HG03439 (cell line): Measurements from ENCODE around the gene CNTN4.

Experiments used
- ATAC-seq: cut with Tn5 transposase; IDR thresholded peaks from one replicate; pipeline ENCODE4 v1.9.1; 2021; ENCODE audit warnings: mild to moderate bottlenecking, moderate library complexity; ENCODE audit not compliant: unreplicated experiment

Gene CNTN4

GRCh38 chr3:2847062-2847841 lies 748.6 kb downstream of the CNTN4 start:
- ATAC-seq, result no peak

- no peak for ATAC-seq
Measured at GRCh38 chr3:2849092-2849491, 750.4 kb downstream of the CNTN4 start.

- no peak for ATAC-seq
Measured at GRCh38 chr3:2850701-2851100, 752.0 kb downstream of the CNTN4 start.

GRCh38 chr3:2851361-2851760 lies 752.7 kb downstream of the CNTN4 start:
- no peak for ATAC-seq

DNA sequence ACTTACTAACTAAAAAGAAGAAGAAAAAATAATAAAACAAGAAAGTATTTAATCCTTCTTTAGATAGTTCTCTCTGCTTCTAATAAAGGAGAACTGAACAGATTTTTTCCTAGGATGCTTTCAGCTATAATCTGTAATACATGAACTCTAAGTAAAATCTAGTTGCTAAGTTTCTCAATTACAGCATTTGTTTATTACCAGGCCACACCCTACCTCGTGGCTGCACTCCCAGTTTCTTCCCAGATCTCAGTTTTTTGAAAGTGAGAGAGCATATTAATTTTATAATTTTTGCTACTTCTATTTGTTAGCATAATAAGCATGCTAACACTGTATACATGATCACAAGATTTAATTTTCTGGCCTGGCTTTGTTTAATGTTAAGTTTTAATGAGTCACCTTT lies 753.2 kb downstream of the CNTN4 start:
- no peak for ATAC-seq

DNA sequence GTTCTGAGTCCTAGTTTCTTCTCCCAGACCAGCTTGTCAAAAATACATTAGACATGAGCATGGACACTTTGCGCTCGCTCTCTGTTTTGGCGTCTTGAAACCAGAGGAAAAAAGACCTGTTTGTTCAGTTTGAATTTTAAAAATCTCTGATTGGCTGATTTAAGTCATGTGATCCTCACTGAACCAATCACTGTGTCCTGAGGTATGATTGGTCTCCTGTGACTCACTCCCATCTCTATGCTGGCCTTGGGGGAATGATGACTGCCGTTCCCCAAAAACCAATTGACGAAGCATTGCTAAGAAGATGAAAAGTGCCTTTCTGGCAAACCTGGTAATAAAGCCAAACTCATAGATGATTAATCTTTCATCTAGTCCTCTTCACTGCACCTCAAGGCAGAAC lies 755.0 kb downstream of the CNTN4 start:
- ATAC-seq, result no peak

- no peak for ATAC-seq
Measured at GRCh38 chr3:2856138-2857133, 757.8 kb downstream of the CNTN4 start.

DNA sequence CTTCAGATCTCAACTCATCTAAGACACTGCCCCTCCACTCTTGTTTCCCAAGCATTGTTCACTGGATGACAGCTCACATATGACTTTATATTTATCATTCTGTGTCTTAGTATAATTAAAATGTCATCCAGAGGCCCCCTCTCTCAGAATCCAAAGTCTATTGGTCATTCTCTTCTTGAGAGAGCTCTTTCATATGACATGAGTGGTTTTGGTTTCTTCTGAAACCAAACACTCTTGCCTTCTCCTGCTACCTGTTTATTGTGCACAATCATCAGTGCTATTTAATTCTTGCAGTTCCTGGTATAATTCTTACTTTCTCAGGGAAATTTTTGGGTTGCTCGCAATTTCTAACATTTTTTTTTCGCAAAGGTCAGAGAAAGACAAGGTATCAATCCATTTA lies 762.0 kb downstream of the CNTN4 start:
- ATAC-seq, result no peak

DNA sequence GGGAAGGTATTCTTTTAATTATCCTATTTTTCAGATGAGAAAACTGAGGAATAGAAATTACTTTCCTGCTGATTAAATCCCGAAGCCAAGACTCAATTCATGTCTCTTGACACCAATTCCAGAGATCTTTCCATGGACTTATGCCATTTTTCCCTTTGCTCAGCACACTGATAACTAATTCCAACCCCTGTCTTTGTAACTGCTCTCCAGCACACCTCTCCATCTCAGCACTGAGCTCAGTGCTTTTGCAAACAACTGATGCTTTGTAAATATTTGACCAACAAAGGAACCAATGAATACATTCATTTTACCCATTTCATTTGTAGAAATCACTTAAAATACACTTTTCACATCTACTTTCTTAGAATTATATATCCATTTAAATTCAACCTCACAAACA lies 762.5 kb downstream of the CNTN4 start:
- no peak for ATAC-seq

DNA sequence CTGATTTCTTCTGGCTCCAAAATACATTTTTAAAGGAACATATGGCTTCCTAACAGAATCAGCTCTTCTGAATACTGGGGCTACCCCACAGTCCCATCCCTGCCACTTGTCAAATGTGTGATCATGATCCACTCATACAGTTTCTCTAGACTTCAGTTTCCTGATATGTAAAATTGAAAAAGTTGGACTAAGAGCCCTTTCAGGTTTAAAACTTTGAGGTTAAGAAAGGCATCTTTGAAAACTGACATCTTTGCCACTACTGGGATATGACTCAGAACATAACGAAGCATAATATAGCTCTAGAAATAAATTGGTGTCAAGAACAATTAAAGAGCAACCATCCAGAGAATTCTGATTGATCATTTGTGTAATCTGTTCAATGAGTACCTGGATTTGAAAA lies 763.3 kb downstream of the CNTN4 start:
- no peak for ATAC-seq

DNA sequence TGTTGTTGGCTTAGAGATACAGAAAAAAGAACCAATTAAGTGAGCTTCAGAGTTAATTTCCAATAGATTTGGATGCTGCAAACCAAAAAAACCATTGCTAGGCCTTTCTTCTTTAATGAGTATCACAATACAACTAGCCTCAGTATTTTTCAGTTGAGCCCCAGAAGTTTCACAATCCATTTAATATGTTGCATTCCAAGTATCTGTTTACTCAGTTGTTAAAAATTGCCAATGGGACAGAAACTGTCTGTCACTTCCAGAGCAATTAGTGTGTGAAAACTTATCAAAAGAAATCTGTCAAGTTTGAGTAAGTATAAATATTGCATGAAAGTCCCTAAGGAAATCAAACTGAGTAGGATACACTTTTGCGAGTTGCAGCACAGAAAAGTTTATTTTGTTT lies 763.7 kb downstream of the CNTN4 start:
- ATAC-seq, result no peak

GRCh38 chr3:2863127-2863526 lies 764.5 kb downstream of the CNTN4 start:
- no peak for ATAC-seq

GRCh38 chr3:2869905-2870304 lies 771.2 kb downstream of the CNTN4 start:
- ATAC-seq, result no peak

DNA sequence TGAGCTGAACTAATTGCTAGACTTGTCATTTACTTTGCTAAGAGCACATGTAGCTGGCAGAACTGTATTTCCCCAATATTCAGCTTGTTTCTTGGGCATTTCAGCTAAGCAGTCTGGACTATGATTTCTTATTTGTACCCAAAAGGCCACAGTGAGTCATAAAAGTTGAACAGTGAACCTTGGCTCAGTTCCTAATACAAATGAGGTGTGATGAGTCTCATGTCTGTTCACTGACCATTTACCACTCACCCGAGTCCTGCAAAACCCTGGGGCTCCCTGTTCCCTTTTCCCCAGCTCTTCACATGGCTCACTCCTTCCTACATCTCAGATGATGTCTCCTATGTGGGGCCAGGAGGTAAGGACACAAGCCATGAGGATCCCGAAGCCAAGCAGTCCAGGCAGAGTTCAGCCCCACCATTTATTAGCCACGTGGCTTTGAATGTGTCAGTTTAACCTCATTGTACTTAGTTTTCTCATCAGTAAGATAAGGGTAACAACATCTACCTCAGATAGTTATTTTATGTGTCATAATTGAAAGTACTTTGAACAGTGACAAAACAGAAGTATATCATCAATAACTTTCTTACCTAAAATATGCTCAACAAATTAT lies 772.2 kb downstream of the CNTN4 start:
- no peak for ATAC-seq

- ATAC-seq, result no peak
Measured at GRCh38 chr3:2872884-2873283, 774.2 kb downstream of the CNTN4 start.

DNA sequence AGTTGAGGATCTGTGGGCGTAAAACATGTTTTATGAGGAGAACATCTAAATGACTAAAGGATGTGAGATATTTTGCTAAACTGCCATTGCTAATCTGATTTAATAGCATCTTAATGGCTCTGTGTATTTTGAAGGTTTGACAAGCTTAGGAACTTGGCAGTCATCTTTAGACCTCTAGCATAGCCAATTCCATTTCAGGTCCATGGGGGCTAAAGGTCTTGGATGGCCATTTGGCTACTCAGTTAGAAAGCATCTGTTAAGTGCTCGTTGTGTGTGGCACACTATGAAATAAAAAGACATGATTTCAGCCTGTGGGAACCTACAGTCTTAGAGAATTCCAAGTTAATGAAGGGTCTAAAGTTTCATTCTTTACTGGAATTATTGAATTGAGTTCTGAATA lies 775.3 kb downstream of the CNTN4 start:
- ATAC-seq, result no peak

- ATAC-seq, result no peak
Measured at GRCh38 chr3:2875699-2876098, 777.0 kb downstream of the CNTN4 start.

- ATAC-seq, result no peak
Measured at GRCh38 chr3:2876362-2876761, 777.7 kb downstream of the CNTN4 start.

- no peak for ATAC-seq
Measured at GRCh38 chr3:2879023-2879422, 780.4 kb downstream of the CNTN4 start.

GRCh38 chr3:2879587-2879986 lies 780.9 kb downstream of the CNTN4 start:
- ATAC-seq, result no peak

DNA sequence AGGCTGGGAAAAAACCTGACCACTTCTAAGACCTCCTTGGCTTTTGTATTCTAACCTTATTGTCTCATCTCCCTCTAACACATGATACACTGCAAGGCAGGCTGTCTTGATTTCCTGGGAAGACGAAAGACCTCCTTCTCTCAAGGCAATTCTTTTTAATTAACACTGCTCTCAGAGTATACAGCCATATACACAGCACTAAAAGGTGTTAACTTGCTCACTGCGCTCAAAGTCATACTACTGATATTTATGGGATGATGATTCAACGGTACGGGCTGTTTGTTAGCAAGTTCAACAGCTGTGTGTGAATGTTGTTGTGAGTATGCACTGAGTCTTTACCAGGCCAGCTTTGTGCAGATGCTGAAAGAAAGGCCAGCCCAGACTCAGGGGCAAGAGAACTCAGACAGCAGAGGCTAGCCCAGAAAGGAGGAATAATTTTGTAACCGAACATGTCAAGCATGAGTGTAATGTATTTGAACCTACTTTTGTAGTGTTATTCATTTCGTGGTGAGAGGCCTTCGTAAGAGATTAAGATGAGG lies 781.6 kb downstream of the CNTN4 start:
- no peak for ATAC-seq
